GM18867 (cell line): ENCODE results near the gene LEKR1.
A peak's percentile ranks its signal among the peaks of the same experiment; 100 is the strongest.

Source experiments
- ATAC-seq: cut with Tn5 transposase; IDR thresholded peaks from one replicate; pipeline ENCODE4 v1.9.1; 2021; ENCODE audit warnings: mild to moderate bottlenecking, moderate library complexity; ENCODE audit not compliant: unreplicated experiment

Gene LEKR1

DNA sequence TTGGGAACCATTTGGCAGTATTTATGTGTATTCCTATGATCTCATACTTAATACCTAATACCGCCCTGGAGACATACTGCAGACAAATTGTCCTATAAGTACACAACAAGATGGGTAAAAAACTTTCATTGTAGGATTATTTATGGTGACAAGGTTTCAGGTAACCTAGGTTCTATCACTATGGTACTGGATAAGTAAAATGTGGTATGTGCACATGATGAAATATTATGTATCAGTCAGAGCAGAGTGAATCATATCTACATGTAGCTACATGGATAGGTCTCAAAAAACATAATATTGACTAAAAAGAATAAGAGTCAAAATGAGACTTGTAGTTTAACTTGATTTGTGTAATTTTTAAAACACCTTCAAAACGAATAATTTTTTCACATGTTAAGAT lies 147.8 kb downstream of the LEKR1 start:
- ATAC-seq: no peak

DNA sequence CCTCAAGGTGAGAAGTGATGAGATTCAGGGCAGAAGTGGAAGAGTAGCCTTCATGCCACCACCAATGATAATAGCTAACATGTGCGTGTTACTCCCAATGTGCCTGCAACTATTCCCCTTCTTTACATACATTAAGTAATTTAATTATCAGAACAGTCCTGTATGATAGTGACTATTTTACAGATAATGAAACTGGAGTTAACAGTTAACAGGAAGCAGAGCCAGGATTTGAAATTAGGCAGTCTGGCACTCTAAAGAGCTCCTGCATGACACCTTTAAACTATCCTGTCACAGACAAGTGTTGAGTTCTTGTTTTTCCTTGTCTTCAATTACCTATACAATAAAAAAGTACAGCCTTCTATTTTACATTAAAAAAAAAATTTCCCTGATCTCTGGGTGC lies 148.8 kb downstream of the LEKR1 start:
- no peak for ATAC-seq

DNA sequence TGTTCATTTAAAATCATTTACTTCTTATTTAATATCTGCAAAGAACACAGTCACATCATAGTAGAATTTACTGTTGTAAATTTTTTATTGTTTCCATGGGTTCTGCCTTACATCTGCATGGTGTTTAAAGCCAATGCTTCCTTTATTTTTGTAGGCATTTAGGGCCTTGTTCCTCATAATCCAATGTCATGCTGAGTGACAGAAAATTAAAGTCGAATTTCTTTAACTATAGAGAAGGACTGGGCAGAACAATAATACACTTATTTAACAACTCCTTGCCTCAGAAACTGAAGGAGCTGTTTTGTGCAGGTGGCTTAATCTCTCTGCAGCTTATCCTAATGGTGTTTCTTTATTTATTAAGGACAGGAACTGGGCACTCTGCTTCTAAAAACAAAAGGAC lies 149.6 kb downstream of the LEKR1 start:
- ATAC-seq: no peak

DNA sequence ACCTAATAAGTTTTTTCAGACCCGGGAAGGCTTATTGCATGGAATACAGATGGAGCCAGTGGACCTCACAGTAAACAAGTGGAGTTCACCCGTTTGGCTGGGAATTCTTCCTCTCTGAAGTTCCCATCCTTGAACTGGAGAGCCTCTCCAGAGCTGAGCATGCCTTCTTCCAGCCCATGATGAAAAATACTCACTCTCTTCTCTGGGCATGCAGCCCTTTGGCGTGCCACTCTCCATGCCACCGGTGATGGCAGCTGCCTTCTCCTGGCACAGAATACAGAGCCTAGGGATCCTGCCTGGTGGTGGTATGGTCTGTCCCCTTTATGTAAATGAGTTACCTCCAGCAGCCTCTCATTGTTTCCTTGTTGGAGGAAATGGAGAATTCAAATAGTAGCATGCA lies 150.8 kb downstream of the LEKR1 start:
- no peak for ATAC-seq

DNA sequence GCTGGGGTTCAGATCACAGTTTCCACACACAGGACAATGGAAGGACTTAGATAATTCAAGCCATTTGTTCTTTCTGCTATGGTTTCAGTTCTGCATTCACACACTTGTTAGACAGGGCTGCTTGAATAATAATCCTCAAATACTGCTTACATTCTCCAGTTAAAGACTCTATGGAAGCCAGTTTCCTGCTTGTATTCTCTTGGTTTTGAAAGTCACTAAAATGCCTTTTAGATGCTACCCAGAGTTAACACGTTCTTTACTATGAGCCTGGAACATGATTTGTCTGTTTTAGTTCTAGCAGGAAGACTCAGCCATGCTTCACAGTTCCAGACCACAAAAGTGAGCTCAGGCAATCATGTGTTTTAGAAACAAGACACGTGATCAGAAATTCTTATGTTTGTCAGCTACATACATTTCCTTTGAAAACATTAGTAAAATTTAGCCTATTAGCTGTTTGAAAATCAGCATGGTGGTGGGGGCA lies 152.4 kb downstream of the LEKR1 start:
- peak; percentile 95 for ATAC-seq

DNA sequence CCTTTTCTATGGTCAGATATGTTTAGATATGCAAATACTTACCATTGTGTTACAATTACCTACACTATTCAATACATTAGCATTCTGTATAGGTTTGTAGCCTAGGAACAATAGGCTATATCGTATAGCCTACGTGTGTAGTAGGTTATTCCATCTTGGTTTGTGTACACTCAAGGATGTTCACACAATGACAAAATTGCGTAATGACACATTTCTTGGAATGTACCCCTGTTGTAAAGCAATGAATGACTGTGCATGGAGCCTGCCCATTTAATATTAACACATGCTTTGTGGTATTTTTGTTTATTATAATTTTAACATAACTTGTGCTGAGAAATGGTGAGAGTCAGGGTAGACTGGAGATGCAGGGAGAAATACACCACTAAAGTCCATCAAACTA lies 154.9 kb downstream of the LEKR1 start:
- no peak for ATAC-seq

DNA sequence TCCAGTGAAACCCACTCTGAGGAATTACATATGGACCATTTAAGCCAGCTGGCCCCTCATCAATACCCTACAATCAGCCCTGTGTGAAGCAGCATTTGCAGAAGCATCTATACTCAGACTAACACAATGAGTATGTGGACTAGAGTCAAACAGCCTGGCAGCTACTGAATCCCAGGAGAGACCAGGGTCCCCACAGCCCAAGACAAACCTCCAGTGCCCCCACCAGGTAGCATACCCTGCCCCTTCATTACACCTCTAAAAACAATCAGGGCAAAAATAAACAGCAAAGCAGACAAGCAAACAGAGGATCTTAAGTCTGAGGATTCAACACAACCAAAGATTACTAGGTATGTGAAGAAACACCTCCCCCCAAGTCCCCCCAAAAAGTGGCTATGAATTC lies 157.4 kb downstream of the LEKR1 start:
- ATAC-seq: no peak

DNA sequence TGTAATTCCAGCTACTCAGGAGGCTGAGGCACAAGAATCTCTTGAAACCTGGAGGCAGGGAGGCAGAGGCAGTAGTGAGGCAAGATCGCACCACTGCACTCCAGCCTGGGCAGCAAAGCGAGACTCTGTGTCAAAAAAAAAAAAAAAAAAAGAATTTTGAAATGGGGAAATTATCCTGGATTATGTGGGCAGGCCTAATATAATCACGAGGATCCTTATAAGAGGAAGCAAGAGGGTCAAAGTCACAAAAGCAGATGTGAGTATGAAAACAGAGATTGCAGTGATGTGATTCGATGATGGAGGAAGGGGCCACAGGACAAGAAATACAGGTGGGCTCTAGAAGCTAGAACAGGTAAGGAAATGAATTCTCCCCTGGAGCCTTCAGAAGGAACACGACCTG lies 159.6 kb downstream of the LEKR1 start:
- no peak for ATAC-seq

DNA sequence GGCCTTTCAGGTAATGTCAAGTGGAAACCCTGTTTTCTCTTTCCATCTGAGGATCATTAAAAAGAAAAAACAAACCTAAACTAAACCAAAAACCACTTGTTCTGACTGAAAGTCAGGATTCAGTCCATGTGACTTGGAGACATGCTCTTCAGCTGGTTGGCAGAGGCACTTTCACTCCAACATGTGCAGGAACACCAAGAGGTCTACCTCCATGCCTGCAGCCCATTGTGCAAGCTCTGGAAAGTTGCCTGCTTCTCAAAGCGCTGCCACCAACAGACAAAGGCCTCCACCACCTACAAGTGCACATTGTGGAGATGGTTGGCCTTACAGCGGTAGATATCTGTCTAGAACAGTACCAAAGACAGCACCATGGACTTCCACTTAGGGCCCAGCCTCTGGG lies 161.8 kb downstream of the LEKR1 start:
- ATAC-seq: no peak

DNA sequence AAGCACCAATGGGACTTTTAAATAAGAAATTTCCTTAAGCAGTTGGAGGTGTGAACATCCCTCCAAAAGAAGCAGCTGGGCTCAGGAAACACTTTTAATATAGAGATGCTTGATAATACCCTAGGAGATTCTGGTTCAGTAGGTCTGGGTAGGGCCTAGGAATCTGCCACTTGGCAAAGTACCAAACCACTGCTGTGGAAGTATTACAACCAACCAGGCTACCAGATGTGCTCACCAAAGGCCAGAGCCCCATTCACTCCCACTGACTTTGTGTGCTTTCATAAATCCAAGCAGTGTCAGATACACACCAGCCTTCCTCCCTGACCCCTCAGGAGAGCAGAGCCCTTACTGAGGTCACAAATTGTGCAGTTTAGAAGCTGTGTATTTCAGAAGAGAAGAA lies 171.2 kb downstream of the LEKR1 start:
- ATAC-seq: no peak

DNA sequence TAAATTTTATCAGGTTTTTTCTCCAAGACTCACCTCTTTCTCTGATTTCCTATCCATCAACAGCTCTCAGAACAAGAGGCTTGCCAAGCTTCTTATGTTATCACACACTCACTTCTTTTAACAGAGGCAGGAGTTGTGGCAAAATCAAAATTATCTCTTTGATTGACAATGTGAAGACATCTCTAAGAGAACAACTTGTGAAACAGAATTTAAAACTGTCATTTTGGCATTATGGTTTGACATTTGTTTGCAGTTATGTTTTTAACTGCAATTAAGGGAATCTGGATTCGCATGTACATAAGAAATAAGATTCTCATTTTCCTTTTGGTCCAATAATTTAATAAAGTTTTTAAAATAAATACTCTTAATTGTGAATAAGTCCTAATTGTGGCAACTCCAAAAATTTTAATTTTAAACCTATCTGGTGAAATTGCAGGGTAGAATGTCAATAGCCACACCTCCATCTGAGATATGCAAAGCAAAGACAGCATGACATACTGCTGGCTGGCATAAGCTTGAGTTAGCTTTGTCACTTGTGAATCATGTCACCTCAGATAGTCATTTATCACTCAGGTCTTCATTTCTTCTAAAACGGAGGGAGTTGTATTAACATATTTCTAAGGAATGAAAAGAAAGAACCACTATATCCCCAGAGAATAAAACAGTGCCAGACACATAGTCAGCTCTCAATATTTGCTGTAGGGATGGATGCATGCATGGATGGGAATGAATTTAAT lies 175.2 kb downstream of the LEKR1 start:
- ATAC-seq: no peak

DNA sequence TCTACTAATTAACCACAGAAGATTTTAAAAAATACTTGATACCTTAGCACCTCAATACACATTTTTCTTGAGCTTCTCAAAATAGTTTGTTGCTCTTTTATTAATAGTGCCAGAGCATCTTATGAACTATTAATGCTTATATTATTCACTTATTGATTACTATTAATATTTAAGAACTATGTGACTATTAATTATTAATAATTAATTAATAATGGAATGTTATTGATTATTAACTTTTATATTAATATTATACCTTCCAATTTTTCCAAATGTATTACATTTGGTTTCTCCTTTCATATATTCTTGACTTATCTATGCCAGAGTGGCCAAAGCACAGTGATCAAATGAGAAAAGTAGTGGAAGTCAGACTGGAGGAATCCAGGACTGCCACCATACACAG lies 195.5 kb downstream of the LEKR1 start:
- ATAC-seq: no peak

DNA sequence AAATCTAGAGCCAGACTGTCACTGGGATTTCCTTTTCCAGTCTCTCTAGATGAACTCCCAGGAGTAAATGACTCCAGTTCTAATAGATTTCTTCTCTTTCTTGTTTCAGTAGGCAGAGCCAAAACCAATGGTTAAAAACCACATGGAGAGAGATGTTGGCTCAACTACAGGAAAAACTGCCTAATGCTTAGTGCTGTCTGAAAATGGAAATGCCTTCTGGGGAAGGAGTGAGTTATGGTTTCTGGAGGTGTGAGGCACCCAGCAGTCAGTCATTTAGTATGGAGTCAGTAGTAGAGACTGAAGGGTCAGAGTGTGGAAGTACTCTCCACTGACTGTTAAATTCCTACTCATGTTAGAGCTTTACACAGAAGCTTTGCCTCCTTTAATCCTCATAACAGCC lies 197.1 kb downstream of the LEKR1 start:
- no peak for ATAC-seq

DNA sequence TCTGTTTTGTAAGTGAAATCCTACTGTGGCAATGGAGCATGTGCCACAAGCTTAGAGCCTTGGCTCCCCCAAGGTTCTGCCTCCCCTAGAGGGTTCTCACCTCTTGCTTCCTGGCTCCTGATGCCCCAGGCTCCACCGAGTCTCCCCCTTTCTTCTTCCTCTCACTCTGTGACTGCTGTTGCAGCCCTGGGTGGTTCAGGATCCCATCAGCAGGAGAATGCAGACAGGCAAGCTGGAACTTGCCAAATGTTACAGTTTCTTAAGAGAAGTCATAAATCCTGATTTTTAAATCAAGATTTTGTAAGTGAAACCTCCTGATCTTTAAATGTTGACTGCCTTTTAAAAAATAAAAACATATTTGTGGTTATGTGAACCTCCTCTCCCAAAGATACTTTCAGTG lies 199.9 kb downstream of the LEKR1 start:
- ATAC-seq: no peak

DNA sequence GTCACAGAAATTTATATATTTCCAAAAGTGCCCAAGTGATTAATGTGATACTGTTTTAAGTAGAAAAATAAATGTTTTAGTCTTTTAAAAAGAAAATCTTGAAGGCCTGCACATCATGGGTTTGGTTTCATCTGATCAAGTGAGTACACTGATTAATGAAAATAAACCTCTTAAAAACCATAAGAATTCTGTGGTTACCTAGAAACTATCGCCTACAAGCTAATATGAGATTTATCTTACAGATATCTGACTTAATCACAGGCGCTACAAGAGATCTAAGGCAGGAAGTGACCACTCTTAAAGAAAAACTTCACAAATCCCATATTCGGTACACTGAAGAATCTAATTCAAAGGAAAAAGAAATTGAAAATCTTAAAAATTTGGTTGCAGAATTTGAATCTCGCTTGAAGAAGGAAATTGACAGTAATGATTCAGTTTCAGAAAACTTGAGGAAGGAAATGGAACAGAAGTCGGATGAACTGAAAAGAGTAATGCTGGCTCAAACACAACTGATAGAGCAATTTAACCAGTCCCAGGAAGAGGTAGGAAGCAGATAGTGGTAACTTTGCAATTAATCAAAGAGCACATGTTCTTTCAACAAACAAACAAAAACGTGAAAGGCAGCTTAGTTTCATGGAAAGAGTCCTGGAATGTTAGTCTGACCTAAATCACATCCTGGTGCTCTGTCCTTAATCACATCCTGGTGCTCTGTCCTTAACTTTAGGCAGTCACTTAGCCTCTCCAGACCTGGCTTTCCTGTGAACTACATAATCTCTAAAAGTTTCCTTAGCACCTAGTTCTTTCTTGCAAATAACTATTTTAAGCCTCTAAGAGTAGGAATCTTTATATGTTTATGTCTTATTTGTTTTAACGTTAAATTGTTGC lies 201.9 kb downstream of the LEKR1 start:
- ATAC-seq: no peak

DNA sequence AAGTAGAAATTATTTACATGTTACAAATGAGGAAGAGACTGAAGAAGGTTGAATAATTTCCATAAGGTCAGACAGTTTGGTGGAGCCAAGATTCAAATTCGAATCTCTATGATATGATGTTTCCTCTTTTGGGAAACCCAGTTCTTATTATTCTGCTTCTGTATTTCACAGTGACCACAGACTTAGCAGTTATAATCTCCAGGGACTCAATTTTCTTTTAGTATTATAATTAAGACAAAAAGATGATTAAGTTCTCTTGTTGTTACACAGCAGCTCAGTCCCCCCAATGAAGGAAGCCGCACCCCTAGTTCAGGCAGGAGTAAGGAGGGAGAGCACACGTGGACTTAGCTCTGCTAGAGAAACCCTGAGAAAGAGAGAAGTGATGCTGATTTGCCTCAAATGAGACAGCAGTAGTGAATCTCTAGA lies 203.2 kb downstream of the LEKR1 start:
- ATAC-seq: no peak

DNA sequence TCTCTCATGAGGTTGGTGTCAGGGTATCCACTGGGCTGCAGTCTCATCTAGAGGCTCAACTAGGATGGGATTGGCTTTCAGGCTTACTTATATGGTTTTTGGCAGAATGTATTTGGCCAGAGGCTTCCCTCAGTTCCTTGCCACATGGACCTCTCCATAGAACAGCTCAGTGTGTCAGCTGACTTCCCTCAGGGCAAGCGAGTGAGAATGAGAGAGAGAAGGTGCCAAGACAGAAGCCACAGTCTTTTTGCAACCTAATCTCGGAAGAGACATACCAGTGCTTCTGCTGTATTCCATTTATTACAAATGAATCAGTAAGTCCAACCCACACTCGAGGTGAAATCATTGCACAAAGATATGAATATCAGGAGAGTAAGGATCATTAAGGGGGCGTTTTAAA lies 204.6 kb downstream of the LEKR1 start:
- no peak for ATAC-seq

DNA sequence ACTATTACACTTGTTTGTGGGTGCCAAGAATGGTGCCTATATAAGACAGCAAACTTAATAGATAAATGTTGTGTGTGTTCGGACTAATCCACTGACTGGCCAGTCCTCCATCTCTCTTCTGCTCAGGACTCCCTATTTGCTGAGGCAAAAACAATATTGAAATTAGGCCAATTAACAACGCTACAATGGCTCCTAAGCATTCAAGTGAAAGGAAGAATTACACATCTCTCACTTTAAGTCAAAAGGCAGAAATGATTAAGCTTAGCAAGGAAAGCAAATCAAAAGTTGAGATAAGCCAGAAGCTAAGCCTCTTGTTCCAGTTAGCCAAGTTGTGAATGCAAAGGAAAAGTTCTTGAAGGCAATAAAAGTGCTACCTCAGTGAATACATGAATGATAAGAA lies 206.8 kb downstream of the LEKR1 start:
- ATAC-seq: no peak

DNA sequence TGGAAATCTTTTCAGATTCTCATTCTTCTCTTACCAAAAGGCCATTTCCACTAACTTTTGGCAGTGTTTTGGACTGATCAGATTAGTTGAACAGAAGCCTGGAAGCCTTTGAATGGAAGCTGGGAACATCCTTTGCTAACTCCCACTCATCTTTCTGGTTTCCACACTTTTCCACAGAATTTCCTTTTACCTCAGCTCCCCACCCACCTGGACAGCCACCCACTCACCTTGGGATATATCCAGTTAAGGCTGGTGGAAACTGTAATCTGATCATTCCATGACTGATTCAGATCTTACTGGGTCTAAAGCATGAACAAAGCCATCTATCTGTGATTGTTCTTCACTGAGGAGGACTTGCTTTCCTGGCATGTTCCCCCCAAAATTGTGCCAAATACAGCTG lies 214.3 kb downstream of the LEKR1 start:
- no peak for ATAC-seq

DNA sequence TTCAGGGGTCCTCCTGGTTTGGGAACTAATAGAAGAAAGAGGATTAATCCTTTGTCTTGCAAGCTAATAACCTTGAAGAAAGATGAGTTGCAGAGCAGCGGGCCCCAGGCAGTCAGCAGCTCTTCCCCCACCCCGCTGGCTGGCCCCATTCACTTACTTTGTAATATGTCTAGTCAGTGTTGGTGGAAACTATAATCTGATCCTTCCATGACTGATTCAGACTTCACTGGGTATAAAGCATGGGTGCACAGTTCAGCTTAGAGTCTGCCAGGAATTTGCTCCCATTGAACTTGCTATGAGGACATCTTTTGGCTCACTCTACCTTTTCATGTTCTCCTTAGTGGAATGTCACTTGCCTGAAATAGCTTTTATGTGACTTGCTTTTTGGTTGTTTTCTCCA lies 216.1 kb downstream of the LEKR1 start:
- ATAC-seq: no peak

DNA sequence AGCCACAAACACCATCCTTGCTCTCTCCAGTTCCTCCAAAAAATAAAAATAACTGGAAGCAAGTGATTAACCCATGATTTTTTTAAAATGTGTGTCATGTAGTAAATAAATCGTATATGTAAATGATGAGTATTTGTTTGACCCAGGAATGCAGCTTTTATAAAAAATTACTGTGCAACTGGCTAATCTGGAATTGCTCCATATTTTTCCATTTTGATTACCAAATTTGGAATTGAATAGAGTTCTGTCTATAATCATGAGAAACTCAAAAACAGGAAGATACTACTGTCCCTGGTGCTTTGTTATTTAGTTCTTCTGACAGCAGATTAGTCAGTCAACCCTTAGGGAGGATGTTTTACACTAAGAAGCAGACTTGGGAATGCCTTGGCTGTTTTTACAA lies 217.6 kb downstream of the LEKR1 start:
- no peak for ATAC-seq

DNA sequence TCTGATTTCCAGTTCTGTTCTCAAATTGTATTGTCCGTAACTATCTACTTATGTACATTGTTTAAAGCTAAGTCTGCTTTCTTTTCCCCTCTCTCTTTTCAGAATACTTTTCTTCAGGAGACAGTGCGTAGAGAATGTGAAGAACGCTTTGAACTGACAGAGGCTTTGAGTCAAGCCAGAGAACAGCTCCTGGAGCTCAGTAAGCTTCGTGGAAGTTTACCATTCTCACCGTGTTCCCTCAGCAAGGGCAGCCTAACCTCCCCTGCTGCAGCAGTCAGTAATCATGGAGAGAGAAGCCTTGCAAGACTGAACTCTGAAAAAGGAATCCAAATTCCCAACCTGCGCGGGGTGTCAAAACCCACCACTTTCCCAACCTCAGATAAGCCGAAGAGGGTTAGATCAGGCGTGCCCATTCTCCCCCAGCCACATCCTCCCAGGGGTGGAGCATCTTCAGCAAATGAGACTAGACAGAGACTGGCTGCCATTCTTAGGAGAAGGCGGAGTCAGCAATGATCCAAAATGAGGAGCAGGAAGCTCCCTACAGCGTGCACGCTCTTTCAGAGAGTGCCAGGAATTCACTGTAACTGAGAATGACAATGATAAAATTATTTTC lies 219.2 kb downstream of the LEKR1 start:
- ATAC-seq: no peak
